LNCaP clone FGC (cell line): ENCODE measurements around the gene PRM2.

ENCODE experiments used
- DNase-seq: peaks from one replicate; pipeline ENCODE4 v3.0.0-alpha.2; 2011; ENCODE audit warnings: low read depth
- H3K4me3 ChIP-seq: 2 replicates; pipeline ENCODE4 v1.5.1; 2011; ENCODE audit warnings: mild to moderate bottlenecking, low read depth, low read length, control low read depth
- TF ChIP-seq, protein P1 (sequence below): IDR thresholded peaks from 2 replicates; pipeline ENCODE4 v1.5.1; 2012; ENCODE audit warnings: mild to moderate bottlenecking; ENCODE audit not compliant: control insufficient read depth, insufficient read depth; ENCODE audit errors: extremely low read depth

The PRM2 gene

GRCh38 chr16:11229906-11230305, 46.4 kb downstream of the PRM2 start:
- TF ChIP-seq, protein P1, sequence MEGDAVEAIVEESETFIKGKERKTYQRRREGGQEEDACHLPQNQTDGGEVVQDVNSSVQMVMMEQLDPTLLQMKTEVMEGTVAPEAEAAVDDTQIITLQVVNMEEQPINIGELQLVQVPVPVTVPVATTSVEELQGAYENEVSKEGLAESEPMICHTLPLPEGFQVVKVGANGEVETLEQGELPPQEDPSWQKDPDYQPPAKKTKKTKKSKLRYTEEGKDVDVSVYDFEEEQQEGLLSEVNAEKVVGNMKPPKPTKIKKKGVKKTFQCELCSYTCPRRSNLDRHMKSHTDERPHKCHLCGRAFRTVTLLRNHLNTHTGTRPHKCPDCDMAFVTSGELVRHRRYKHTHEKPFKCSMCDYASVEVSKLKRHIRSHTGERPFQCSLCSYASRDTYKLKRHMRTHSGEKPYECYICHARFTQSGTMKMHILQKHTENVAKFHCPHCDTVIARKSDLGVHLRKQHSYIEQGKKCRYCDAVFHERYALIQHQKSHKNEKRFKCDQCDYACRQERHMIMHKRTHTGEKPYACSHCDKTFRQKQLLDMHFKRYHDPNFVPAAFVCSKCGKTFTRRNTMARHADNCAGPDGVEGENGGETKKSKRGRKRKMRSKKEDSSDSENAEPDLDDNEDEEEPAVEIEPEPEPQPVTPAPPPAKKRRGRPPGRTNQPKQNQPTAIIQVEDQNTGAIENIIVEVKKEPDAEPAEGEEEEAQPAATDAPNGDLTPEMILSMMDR: no peak
- peak; percentile 98 for DNase-seq
- no peak overlapping the region for H3K4me3 ChIP-seq

DNA sequence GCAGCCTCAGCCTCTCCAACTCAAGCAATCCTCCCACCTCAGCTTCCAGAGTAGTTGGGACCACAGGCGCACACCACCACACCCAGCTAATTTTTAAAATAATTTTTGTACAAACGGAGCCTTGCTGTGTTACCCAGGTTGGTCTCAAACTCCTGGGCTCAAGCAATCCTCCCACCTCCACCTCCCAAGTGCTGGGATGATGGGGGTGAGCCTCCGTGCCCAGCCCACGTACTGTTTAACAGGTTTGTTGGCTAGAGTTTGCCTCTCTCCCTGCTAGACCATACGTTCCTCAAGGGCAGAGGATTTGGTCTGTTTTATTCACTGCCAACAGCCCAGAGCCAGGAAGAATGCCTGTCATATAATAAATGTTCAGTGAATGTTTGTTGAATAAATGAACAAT, 46.8 kb downstream of the PRM2 start:
- TF ChIP-seq, protein P1: no peak
- no peak overlapping the region for H3K4me3 ChIP-seq
- DNase-seq: peak; percentile 3

DNA sequence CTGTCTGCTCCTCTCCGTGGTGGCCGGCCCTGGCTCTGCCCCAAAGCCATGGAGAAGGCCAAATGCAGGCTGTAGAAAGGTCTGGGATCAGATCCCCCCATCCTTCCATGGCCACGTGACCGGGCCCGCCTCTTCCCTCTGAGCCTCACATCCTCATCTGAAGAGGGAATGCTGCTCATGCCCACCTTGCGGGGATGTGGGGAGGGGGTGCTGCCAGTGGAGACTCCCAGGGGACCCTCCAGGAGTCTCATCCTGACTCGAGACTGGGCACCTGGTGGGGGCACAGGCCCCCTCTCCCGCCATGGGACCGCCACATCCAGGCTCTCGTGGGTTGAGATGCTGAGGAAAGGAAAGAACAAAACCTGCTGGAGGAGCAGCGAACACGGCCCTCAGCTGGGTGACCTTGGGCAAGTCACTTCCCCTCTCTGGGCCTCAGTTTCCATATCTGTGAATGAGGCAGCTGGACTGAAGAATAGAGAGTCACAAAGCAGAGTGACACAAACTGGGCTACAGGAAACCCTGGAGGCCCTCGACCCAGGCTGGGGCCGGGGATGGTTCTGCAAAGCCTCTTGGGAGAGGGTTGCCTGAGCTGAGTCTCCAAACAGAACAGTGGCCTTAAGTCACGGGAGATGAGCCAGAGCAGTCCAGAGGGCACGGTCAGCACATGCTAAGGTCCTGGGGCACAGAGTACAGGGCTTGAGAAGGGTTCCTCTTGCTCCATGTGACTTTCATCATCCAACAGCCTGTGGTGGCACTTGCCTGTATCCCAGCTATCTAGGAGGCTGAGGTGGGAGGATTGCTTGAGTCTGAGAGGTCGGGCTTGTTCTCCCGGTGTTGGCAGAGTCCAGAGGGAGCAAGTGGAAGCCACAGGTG, 50.4 kb downstream of the PRM2 start:
- TF ChIP-seq, protein P1: no peak
- H3K4me3 ChIP-seq: no peak overlapping the region
- DNase-seq: no peak
